Stimulated activated CD4-positive, alpha-beta T cell treated with anti-CD3 and anti-CD28 coated beads, Interleukin-1b, Interleukin-23, amount 100 ng/mL, for 24 hours (primary cell): ENCODE results near the gene TH.
"Not testable (repeated sequence)": the region's sequence is repeated elsewhere in the genome, so short reads cannot be mapped to it uniquely, and the experiment has no call there.

Experiments
- DNase-seq, 4 experiments: peaks; one replicate each; pipeline ENCODE4 v3.0.0-alpha.2; 2020; ENCODE audit warnings: low read depth in 4 of 4, low spot score in 1 of 4

TH gene

GRCh38 chr11:2196970-2197770 is 25.6 kb upstream of the TH start:
- peak; percentile 38 to 61 (median 50) for DNase-seq

GRCh38 chr11:2195756-2196088 is 24.1 kb upstream of the TH start:
- DNase-seq: no peak

- peak; percentile 18 to 37 (median 27) for DNase-seq
Observed at GRCh38 chr11:2194877-2195755, 23.5 kb upstream of the TH start.

GRCh38 chr11:2193888-2194595 is 22.4 kb upstream of the TH start:
- not testable (repeated sequence) for DNase-seq

GRCh38 chr11:2193099-2193887 is 21.7 kb upstream of the TH start:
- DNase-seq: no peak

GRCh38 chr11:2192435-2192834 is 20.8 kb upstream of the TH start:
- DNase-seq: no peak

- no peak for DNase-seq
Observed at GRCh38 chr11:2191883-2192282, 20.3 kb upstream of the TH start.

- no peak for DNase-seq
Observed at GRCh38 chr11:2190657-2191471, 19.2 kb upstream of the TH start.

GRCh38 chr11:2189938-2190656 is 18.5 kb upstream of the TH start:
- DNase-seq: no peak

- no peak for DNase-seq
Observed at GRCh38 chr11:2188745-2189144, 17.1 kb upstream of the TH start.

- DNase-seq: no peak
Observed at GRCh38 chr11:2187280-2187707, 15.7 kb upstream of the TH start.

GRCh38 chr11:2186669-2187279 is 15.2 kb upstream of the TH start:
- peak in 3 of 4 experiments; percentile 15 to 30 (median 29) for DNase-seq

- no peak for DNase-seq
Observed at GRCh38 chr11:2185324-2186085, 13.9 kb upstream of the TH start.

- DNase-seq: no peak
Observed at GRCh38 chr11:2182692-2183474, 11.3 kb upstream of the TH start.

GRCh38 chr11:2182075-2182474 is 10.5 kb upstream of the TH start:
- no peak for DNase-seq

- no peak for DNase-seq
Observed at GRCh38 chr11:2180789-2181370, 9.3 kb upstream of the TH start.

GRCh38 chr11:2180347-2180746 is 8.7 kb upstream of the TH start:
- no peak for DNase-seq
